Activated CD4-positive, alpha-beta T cell treated with anti-CD3 and anti-CD28 coated beads, Interleukin-2, amount 10 ng/mL, durations not matched to agents 7 days and 5 days (primary cell): Measurements from ENCODE around the gene IQCH. TPM values are rescaled to one million over a fixed set of nuclear protein-coding genes. Genes with fewer than 3 reads are reported as not detected.

Experiments
- CTCF ChIA-PET: fragments of 350-600 bp; sonication (Branson Sonifier 250); formaldehyde crosslinking; loops from one replicate; lab custom pipeline; 2021; ENCODE audit warnings: antibody characterized with exemption; lab: Charles Lee
- POLR2A ChIA-PET: fragments of 350-600 bp; sonication (Branson Sonifier 250); formaldehyde crosslinking; loops from one replicate; lab custom pipeline; 2021; ENCODE audit warnings: antibody characterized with exemption; lab: Charles Lee
- DNase-seq: peaks from one replicate; pipeline ENCODE4 v3.0.0-alpha.2; 2020
- H3K27ac Mint-ChIP-seq: one replicate; pipeline ENCODE4 v1.8.0; 2021; ENCODE audit warnings: mild to moderate bottlenecking, moderate library complexity, mixed read lengths
- H3K27me3 Mint-ChIP-seq: one replicate; pipeline ENCODE4 v1.8.0; 2021; ENCODE audit warnings: mixed read lengths
- H3K36me3 Mint-ChIP-seq: one replicate; pipeline ENCODE4 v1.8.0; 2021; ENCODE audit warnings: low read depth, mixed read lengths
- H3K4me1 Mint-ChIP-seq: one replicate; pipeline ENCODE4 v1.8.0; 2021; ENCODE audit warnings: mixed read lengths
- H3K4me3 Mint-ChIP-seq: one replicate; pipeline ENCODE4 v1.8.0; 2021; ENCODE audit warnings: mild to moderate bottlenecking, moderate library complexity, mixed read lengths
- H3K9me3 Mint-ChIP-seq: one replicate; pipeline ENCODE4 v1.8.0; 2021; ENCODE audit warnings: mixed read lengths
- total RNA-seq, 2 experiments: library from RNA; stranded (reverse); gene quantifications; one replicate each; pipeline ENCODE4 v1.2.3, GENCODE V29; 2021

The IQCH gene
- total RNA-seq, 2 experiments from 2014 or later, result 0.77 to 0.89 TPM

- CTCF ChIA-PET, result interaction anchor here (1.2 kb wide), 1 partner anchor 56 kb away, joined by 4 read pairs; no protein-coding TSS in a partner anchor
These were observed 146.8 kb downstream of the IQCH start for GRCh38 chr15:67401336-67401735.

GRCh38 chr15:67403428-67404154 is 149.0 kb downstream of the IQCH start:
- no peak for DNase-seq
- H3K36me3 Mint-ChIP-seq, result no peaks in the 10 kb centered on the region
- no peaks in the 10 kb centered on the region for H3K9me3 Mint-ChIP-seq
- H3K4me1 Mint-ChIP-seq, result no peaks in the 10 kb centered on the region
- no peak overlapping the region for H3K27ac Mint-ChIP-seq
- ChIA-PET POLR2A (no interaction called here), CTCF (no interaction called here)
- H3K4me3 Mint-ChIP-seq, result no peak overlapping the region
- peaks cover 10% of the 10 kb centered on the region for H3K27me3 Mint-ChIP-seq

More at GRCh38 chr15:67401336-67401735, 146.8 kb downstream of the IQCH start:
- DNase-seq, result no peak
- Mint-ChIP-seq H3K4me3 (no peak overlapping the region), H3K4me1 (no peaks in the 10 kb centered on the region), H3K9me3 (no peaks in the 10 kb centered on the region), H3K27me3 (peaks cover 10% of the 10 kb centered on the region), H3K36me3 (no peaks in the 10 kb centered on the region), H3K27ac (no peak overlapping the region)
- POLR2A ChIA-PET, result interaction anchor here (0.7 kb wide), 1 partner anchor 194 kb away, joined by 3 read pairs; no protein-coding TSS in a partner anchor

DNA sequence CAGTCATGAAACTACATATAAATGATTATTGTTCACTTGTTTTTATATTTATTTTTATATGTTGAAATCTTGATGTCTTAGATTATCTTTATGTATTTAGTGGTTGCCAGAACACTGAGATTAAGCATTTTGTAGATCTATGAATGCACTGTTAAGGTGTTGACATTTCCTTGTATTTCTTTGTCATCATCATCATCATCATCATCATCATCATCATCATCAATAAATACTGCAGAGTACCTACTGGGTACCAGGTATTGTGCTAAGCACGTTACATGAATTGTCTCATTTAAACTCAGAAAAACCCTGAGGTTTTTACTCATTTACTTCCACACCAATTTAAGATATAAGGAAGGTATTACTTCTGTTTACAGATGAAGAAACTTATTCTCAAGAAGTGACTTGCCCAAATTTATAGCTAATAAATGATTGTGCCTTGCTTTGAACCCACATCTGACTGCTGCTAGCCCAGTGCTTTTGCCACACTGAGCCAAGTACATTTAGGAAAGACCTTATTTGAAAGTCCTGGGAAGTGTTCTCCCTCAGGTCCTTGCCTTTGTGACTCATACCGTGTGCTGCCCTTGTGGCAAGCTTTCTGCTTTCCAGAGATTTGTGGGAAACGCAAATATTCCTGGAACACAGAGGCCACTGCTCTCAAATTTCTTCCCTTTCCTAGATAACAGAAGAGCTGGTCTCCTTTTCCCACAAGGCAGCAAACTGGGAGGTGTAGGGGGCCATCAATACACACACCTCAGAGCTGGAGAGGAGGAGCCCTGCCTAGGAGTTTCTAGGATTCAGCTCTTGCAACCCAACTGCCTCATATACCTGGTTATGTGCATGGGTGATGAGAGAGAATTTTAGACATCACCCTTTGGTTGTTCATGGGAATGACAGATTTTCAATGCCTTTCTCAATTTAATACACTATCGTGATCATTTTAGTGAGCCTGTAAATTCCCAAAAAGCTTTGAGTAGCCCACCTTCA is 150.9 kb downstream of the IQCH start:
- Mint-ChIP-seq H3K4me3 (no peak overlapping the region), H3K9me3 (no peaks in the 10 kb centered on the region), H3K36me3 (no peaks in the 10 kb centered on the region), H3K4me1 (no peaks in the 10 kb centered on the region), H3K27me3 (peaks cover 10% of the 10 kb centered on the region), H3K27ac (no peak overlapping the region)
- DNase-seq, result no peak
- CTCF ChIA-PET, result no interaction called here
- POLR2A ChIA-PET, result no interaction called here

DNA sequence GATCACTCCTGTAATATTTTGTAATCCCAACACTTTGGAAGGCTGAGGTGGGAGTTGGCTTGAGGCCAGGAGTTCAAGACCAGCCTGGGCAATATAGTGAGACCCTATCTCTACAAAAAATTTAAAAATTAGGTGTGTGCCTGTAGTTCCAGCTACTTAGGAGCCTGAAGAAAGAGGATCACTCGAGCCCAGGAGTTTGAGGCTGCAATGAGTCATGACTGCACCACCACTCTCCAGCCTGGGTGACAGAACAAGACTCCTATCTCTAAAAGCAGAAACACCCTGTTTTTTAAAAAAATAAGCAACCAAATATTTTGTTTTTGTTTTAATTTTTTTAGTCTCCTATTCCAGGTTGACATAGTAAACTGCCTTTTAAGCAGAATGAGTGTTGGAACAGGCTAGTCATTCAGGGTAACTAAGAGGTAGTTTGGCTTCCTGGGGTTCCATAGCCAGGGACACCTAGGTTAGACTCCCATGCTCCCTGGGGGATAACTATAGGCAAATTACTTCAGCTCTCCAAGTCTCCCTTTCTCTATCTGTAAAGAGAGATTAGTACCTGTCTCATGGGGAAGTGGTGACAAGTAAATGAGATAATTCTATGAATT is 151.8 kb downstream of the IQCH start:
- Mint-ChIP-seq H3K4me1 (no peaks in the 10 kb centered on the region), H3K27ac (no peak overlapping the region), H3K36me3 (no peaks in the 10 kb centered on the region), H3K27me3 (peaks cover 10% of the 10 kb centered on the region), H3K9me3 (peaks cover 3% of the 10 kb centered on the region), H3K4me3 (no peak overlapping the region)
- no peak for DNase-seq
- ChIA-PET CTCF (no interaction called here), POLR2A (interaction anchor here (0.5 kb wide), 1 partner anchor 1316 kb away, joined by 3 read pairs; no protein-coding TSS in a partner anchor)

GRCh38 chr15:67407786-67408185 is 153.2 kb downstream of the IQCH start:
- peaks cover 4% of the 10 kb centered on the region for H3K9me3 Mint-ChIP-seq
- ChIA-PET CTCF (no interaction called here), POLR2A (no interaction called here)
- peaks cover 10% of the 10 kb centered on the region for H3K27me3 Mint-ChIP-seq
- DNase-seq, result no peak
- no peak overlapping the region for H3K27ac Mint-ChIP-seq
- H3K4me3 Mint-ChIP-seq, result no peak overlapping the region
- no peaks in the 10 kb centered on the region for H3K36me3 Mint-ChIP-seq
- no peaks in the 10 kb centered on the region for H3K4me1 Mint-ChIP-seq

DNA sequence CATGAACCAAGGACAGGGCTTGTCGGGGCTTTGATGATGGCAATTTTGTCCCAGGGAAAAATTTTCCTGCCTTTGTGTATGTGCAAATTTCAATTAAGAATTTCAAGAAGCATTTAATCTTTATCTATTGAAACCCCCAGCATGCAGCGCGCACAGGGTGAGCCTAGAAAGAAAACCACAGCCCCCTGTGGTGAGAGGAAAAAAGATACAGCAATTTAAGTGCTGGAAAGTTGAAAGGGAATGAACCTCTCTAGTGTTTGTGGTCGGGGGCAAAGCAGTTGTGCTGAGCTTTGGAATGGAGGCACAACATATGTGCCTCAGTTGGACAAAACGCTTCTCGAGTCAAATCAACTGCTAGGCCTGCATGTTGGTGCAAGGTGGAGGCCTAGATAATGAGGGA is 154.6 kb downstream of the IQCH start:
- peaks cover 4% of the 10 kb centered on the region for H3K27me3 Mint-ChIP-seq
- H3K4me1 Mint-ChIP-seq, result no peaks in the 10 kb centered on the region
- ChIA-PET POLR2A (no interaction called here), CTCF (no interaction called here)
- H3K27ac Mint-ChIP-seq, result no peak overlapping the region
- no peak overlapping the region for H3K4me3 Mint-ChIP-seq
- peaks cover 4% of the 10 kb centered on the region for H3K9me3 Mint-ChIP-seq
- no peak for DNase-seq
- no peaks in the 10 kb centered on the region for H3K36me3 Mint-ChIP-seq

DNA sequence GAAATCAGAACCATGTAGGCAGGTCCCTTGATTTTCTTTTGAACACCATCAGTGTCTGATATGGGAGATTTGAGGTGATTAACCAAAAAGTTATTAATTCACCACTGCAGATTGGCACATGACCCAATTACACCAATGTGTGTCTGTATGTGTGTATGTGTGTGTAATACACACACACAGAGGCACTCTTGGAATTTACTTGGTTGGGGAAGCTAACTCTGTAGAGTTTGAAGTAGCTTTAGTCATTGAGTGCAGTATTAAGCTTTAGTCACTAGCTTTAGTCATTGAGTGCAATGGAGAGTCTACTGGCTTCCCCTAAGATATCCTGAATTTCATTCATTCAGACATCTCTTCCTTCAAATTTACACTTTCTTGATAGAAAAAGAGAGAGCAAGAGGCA is 156.9 kb downstream of the IQCH start:
- Mint-ChIP-seq H3K27ac (no peak overlapping the region), H3K4me3 (no peak overlapping the region), H3K36me3 (no peaks in the 10 kb centered on the region), H3K4me1 (no peaks in the 10 kb centered on the region), H3K27me3 (no peaks in the 10 kb centered on the region), H3K9me3 (peaks cover 4% of the 10 kb centered on the region)
- POLR2A ChIA-PET, result no interaction called here
- DNase-seq, result no peak
- CTCF ChIA-PET, result no interaction called here

GRCh38 chr15:67413770-67414390 is 159.3 kb downstream of the IQCH start:
- DNase-seq, result no peak
- peaks cover 4% of the 10 kb centered on the region for H3K9me3 Mint-ChIP-seq
- no peaks in the 10 kb centered on the region for H3K4me1 Mint-ChIP-seq
- CTCF ChIA-PET, result interaction anchor here (1.4 kb wide), 1 partner anchor 34 kb away, joined by 3 read pairs; no protein-coding TSS in a partner anchor
- POLR2A ChIA-PET, result no interaction called here
- no peaks in the 10 kb centered on the region for H3K36me3 Mint-ChIP-seq
- no peak overlapping the region for H3K27ac Mint-ChIP-seq
- no peaks in the 10 kb centered on the region for H3K27me3 Mint-ChIP-seq
- no peak overlapping the region for H3K4me3 Mint-ChIP-seq

GRCh38 chr15:67415181-67415580 is 160.6 kb downstream of the IQCH start:
- Mint-ChIP-seq H3K4me1 (no peaks in the 10 kb centered on the region), H3K9me3 (peaks cover 4% of the 10 kb centered on the region), H3K27ac (no peak overlapping the region), H3K36me3 (no peaks in the 10 kb centered on the region), H3K27me3 (no peaks in the 10 kb centered on the region), H3K4me3 (no peak overlapping the region)
- POLR2A ChIA-PET, result no interaction called here
- CTCF ChIA-PET, result no interaction called here
- no peak for DNase-seq

- H3K4me1 Mint-ChIP-seq, result no peaks in the 10 kb centered on the region
- ChIA-PET CTCF (no interaction called here), POLR2A (no interaction called here)
- H3K27ac Mint-ChIP-seq, result no peak overlapping the region
- no peaks in the 10 kb centered on the region for H3K9me3 Mint-ChIP-seq
- no peak for DNase-seq
- no peaks in the 10 kb centered on the region for H3K27me3 Mint-ChIP-seq
- no peaks in the 10 kb centered on the region for H3K36me3 Mint-ChIP-seq
- H3K4me3 Mint-ChIP-seq, result no peak overlapping the region
These were observed 162.3 kb downstream of the IQCH start for GRCh38 chr15:67416891-67417290.

DNA sequence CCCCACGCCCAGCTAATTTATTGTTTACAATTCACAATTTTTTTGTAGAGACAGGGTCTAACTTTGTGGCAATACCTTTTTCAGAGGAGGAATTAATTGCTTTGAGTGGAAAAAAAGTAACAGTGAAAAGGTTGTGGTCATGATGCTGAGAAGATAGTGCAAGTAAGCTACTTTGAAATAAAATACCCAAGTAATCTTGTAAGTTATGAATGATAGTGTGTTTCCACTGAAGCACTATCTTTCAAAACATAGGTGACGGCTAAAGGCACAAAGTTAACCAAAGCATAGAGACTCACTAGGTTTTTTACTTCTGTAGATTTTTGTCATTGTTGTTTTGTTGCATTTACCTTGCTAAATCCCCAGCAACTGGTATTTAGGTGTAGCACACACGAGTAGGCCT is 165.1 kb downstream of the IQCH start:
- Mint-ChIP-seq H3K36me3 (no peaks in the 10 kb centered on the region), H3K9me3 (no peaks in the 10 kb centered on the region), H3K27ac (no peak overlapping the region), H3K27me3 (no peaks in the 10 kb centered on the region), H3K4me1 (no peaks in the 10 kb centered on the region), H3K4me3 (no peak overlapping the region)
- DNase-seq, result no peak
- ChIA-PET POLR2A (no interaction called here), CTCF (no interaction called here)

- POLR2A ChIA-PET, result no interaction called here
- no peaks in the 10 kb centered on the region for H3K27me3 Mint-ChIP-seq
- CTCF ChIA-PET, result no interaction called here
- no peaks in the 10 kb centered on the region for H3K36me3 Mint-ChIP-seq
- DNase-seq, result no peak
- no peak overlapping the region for H3K27ac Mint-ChIP-seq
- no peak overlapping the region for H3K4me3 Mint-ChIP-seq
- H3K4me1 Mint-ChIP-seq, result no peaks in the 10 kb centered on the region
- no peaks in the 10 kb centered on the region for H3K9me3 Mint-ChIP-seq
These were observed 165.6 kb downstream of the IQCH start for GRCh38 chr15:67420137-67420536.
